ENCODE results near the gene SLC26A5. TPM values are rescaled to one million over a fixed set of nuclear protein-coding genes. Genes with fewer than 3 reads are reported as not detected.
A peak's percentile ranks its signal among the peaks of the same experiment; 100 is the strongest.
"Not testable (repeated sequence)": the region's sequence is repeated elsewhere in the genome, so short reads cannot be mapped to it uniquely, and the experiment has no call there.

Gene SLC26A5
- total RNA-seq, 1 donor from 2014 or later = not detected

GRCh38 chr7:103418241-103418640 is 27.8 kb downstream of the SLC26A5 start:
- TF ChIP-seq CTCF (IDR thresholded peaks at IDR 0.05) (no peak), EZH2phosphoT487 (IDR thresholded peaks at IDR 0.05) (no peak), EZH2 (IDR thresholded peaks at IDR 0.05) (no peak)
- Mint-ChIP-seq H3K27ac (no peak overlapping the region), H3K27me3 (ENCODE audit: insufficient read depth, low read depth) (peaks cover 2% of the 10 kb centered on the region)

GRCh38 chr7:103413407-103413806 is 32.6 kb downstream of the SLC26A5 start:
- Mint-ChIP-seq H3K4me1 (no peaks in the 10 kb centered on the region), H3K27me3 (ENCODE audit: insufficient read depth, low read depth) (no peaks in the 10 kb centered on the region), H3K27ac (no peak overlapping the region), H3K9me3 (no peaks in the 10 kb centered on the region), H3K36me3 (no peaks in the 10 kb centered on the region), H3K4me3 (no peak overlapping the region)
- H3K36me3 ChIP-seq = no peaks in the 10 kb centered on the region
- H3K27ac ChIP-seq = no peak overlapping the region
- TF ChIP-seq EZH2phosphoT487 (IDR thresholded peaks at IDR 0.05) (no peak), EZH2 (IDR thresholded peaks at IDR 0.05) (no peak), CTCF (IDR thresholded peaks at IDR 0.05) (no peak)
- no peaks in the 10 kb centered on the region for H3K9me3 ChIP-seq (ENCODE audit: low read depth)
- no peak overlapping the region for H3K4me2 ChIP-seq
- no peak overlapping the region for H2AFZ ChIP-seq (replicated peaks)
- no peak overlapping the region for H3K4me3 ChIP-seq
- DNase-seq (ENCODE audit: low spot score) = no peak
- peaks cover 5% of the 10 kb centered on the region for H3K4me1 ChIP-seq
- H3F3A ChIP-seq (ENCODE audit: low read depth) = no peaks in the 10 kb centered on the region
- no peaks in the 10 kb centered on the region for H4K20me1 ChIP-seq (ENCODE audit: low read depth)
- no peaks in the 10 kb centered on the region for H3K27me3 ChIP-seq
- no peaks in the 10 kb centered on the region for H3K79me2 ChIP-seq (ENCODE audit: low read depth)
- no peak overlapping the region for H3K9ac ChIP-seq

More at GRCh38 chr7:103418241-103418640, 27.8 kb downstream of the SLC26A5 start:
- Histone ChIP-seq H2AFZ (replicated peaks) (no peak overlapping the region), H3K4me1 (peaks cover 5% of the 10 kb centered on the region), H3K27ac (no peak overlapping the region), H3F3A (ENCODE audit: low read depth) (no peaks in the 10 kb centered on the region), H3K36me3 (no peaks in the 10 kb centered on the region), H3K4me2 (no peak overlapping the region), H3K4me3 (no peak overlapping the region), H3K9me3 (ENCODE audit: low read depth) (no peaks in the 10 kb centered on the region), H3K27me3 (no peaks in the 10 kb centered on the region), H3K9ac (no peak overlapping the region), H3K79me2 (ENCODE audit: low read depth) (no peaks in the 10 kb centered on the region), H4K20me1 (ENCODE audit: low read depth) (no peaks in the 10 kb centered on the region)
- H3K4me3 Mint-ChIP-seq = no peak overlapping the region
- H3K4me1 Mint-ChIP-seq = no peaks in the 10 kb centered on the region
- DNase-seq (ENCODE audit: low spot score) = no peak
- no peaks in the 10 kb centered on the region for H3K36me3 Mint-ChIP-seq
- no peaks in the 10 kb centered on the region for H3K9me3 Mint-ChIP-seq

- Mint-ChIP-seq H3K4me3 (no peak overlapping the region), H3K27ac (no peak overlapping the region), H3K27me3 (ENCODE audit: insufficient read depth, low read depth) (no peaks in the 10 kb centered on the region), H3K4me1 (no peaks in the 10 kb centered on the region), H3K9me3 (no peaks in the 10 kb centered on the region), H3K36me3 (no peaks in the 10 kb centered on the region)
- H3K9ac ChIP-seq = no peak overlapping the region
- H3K4me3 ChIP-seq = no peak overlapping the region
- no peak for TF ChIP-seq CTCF (IDR thresholded peaks at IDR 0.05)
- no peak for TF ChIP-seq EZH2phosphoT487 (IDR thresholded peaks at IDR 0.05)
- TF ChIP-seq EZH2 (IDR thresholded peaks at IDR 0.05) = no peak
- H3K9me3 ChIP-seq (ENCODE audit: low read depth) = no peaks in the 10 kb centered on the region
- no peaks in the 10 kb centered on the region for H3K27me3 ChIP-seq
- H3K36me3 ChIP-seq = no peaks in the 10 kb centered on the region
- no peak overlapping the region for H3K4me2 ChIP-seq
- peaks cover 5% of the 10 kb centered on the region for H3K4me1 ChIP-seq
- no peak for DNase-seq (ENCODE audit: low spot score)
- H3F3A ChIP-seq (ENCODE audit: low read depth) = no peaks in the 10 kb centered on the region
- no peak overlapping the region for H2AFZ ChIP-seq (replicated peaks)
- H4K20me1 ChIP-seq (ENCODE audit: low read depth) = no peaks in the 10 kb centered on the region
- no peaks in the 10 kb centered on the region for H3K79me2 ChIP-seq (ENCODE audit: low read depth)
- H3K27ac ChIP-seq = no peak overlapping the region
Measured at GRCh38 chr7:103412151-103412550, 33.9 kb downstream of the SLC26A5 start.

- not testable (repeated sequence) for DNase-seq (ENCODE audit: low spot score); H3K9ac ChIP-seq; H3K4me1 Mint-ChIP-seq; H4K20me1 ChIP-seq (ENCODE audit: low read depth); H3K27ac ChIP-seq; H3K79me2 ChIP-seq (ENCODE audit: low read depth); H3K4me3 Mint-ChIP-seq; H3K4me1 ChIP-seq; H3K4me2 ChIP-seq; H3K36me3 Mint-ChIP-seq; H3K9me3 Mint-ChIP-seq; H3K4me3 ChIP-seq; H3K27ac Mint-ChIP-seq; H3F3A ChIP-seq (ENCODE audit: low read depth); H3K27me3 ChIP-seq; H3K27me3 Mint-ChIP-seq (ENCODE audit: insufficient read depth, low read depth); H3K9me3 ChIP-seq (ENCODE audit: low read depth); H3K36me3 ChIP-seq
- peak overlapping the region; percentile 17 for H2AFZ ChIP-seq (replicated peaks)
Measured at GRCh38 chr7:103405789-103406613, 40.0 kb downstream of the SLC26A5 start.

- H3K9me3 Mint-ChIP-seq; H2AFZ ChIP-seq (replicated peaks); H3K4me3 ChIP-seq; H3K4me1 ChIP-seq; H3K36me3 ChIP-seq; H4K20me1 ChIP-seq (ENCODE audit: low read depth); H3K79me2 ChIP-seq (ENCODE audit: low read depth); H3K27ac Mint-ChIP-seq; H3K27me3 Mint-ChIP-seq (ENCODE audit: insufficient read depth, low read depth); H3K4me1 Mint-ChIP-seq; H3K36me3 Mint-ChIP-seq; H3K9ac ChIP-seq; DNase-seq (ENCODE audit: low spot score); H3K27ac ChIP-seq; H3F3A ChIP-seq (ENCODE audit: low read depth); H3K4me2 ChIP-seq; H3K9me3 ChIP-seq (ENCODE audit: low read depth); H3K4me3 Mint-ChIP-seq; H3K27me3 ChIP-seq: not testable (repeated sequence)
Measured at GRCh38 chr7:103399687-103400086, 46.3 kb downstream of the SLC26A5 start.

All from neural progenitor cell (in vitro differentiated cells).